Right ventricle myocardium inferior (tissue), 1 donor: ENCODE results near the gene MESD. TPM values are rescaled to one million over a fixed set of nuclear protein-coding genes. Genes with fewer than 3 reads are reported as not detected.

ENCODE experiments used
- ATAC-seq: fragments of 200-7000 bp; cut with Tn5 transposase; one replicate; pipeline ENCODE4 v1.9.1; 2020; ENCODE audit warnings: mild to moderate bottlenecking, moderate library complexity
- DNase-seq: peaks from one replicate; pipeline ENCODE4 v3.0.0; 2021; ENCODE audit errors: missing footprints
- intact Hi-C: fragments of 100-400 bp; cut with DNase I; formaldehyde crosslinking; loops from one replicate; pipeline ENCODE4 v1.11.0; 2022
- total RNA-seq: library from RNA; stranded (reverse); fragmentation: NEBNext Ultra II Directional; extraction: Animal tissue kit (Norgen Biotek cat#: 25700); gene quantifications from one replicate; pipeline ENCODE4 v1.2.1, GENCODE V29; 2021
- donor health status: DM: no; HTN: yes; CAD: no; lungs with severe emphysema.

The MESD gene
- total RNA-seq, 1 donor from 2014 or later, result 14.0 TPM

DNA sequence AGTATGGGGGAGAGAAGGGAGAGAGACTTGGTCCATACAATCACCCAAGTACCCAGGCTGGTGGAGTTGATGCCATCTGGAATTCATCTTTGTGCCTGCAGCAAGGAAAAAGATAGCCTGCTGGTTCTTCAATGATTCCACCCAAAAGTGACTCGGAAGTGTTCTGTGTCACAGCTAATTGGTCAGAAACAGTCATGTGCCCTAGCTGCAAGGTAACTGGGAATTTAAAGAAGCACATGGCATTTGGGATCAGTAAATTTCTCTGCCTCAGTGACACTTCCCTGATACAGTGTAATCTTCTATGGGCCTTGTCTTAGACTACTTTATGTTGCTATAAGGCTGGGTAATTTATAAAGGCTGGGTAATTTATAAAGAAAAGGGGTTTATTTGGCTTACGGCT lies 28.6 kb upstream of the MESD start:
- intact Hi-C loops, result no loop called here
- DNase-seq (no peak), ATAC-seq (no peak)

DNA sequence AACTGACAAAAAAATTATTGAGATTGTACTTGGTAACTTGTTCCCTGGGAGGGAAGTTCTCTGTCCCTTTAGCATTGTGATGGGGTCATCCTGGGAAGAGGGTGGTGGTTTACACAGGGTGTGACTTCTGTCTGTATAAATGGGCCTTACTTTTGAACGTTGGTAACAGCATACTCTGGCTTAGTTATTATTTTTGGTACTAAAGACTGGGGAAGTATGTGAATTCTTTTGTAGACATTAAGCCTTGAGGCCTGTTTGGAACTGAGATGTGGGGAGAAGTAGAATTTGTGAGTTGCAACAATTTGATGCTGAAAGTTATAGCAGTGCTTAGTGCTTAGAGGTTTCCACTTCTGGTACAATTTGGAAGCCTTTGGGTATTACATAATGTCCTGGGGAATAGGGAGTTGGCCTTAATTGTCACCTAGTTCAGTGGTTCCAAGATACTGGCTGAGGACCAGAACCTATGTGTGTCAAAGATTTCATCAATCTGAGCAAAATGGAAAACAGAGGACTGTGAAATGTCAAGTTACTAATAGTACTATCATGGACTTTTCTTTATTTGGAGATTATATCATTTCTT lies 27.0 kb upstream of the MESD start:
- peak; percentile 74 for ATAC-seq
- intact Hi-C loops, result no loop called here

DNA sequence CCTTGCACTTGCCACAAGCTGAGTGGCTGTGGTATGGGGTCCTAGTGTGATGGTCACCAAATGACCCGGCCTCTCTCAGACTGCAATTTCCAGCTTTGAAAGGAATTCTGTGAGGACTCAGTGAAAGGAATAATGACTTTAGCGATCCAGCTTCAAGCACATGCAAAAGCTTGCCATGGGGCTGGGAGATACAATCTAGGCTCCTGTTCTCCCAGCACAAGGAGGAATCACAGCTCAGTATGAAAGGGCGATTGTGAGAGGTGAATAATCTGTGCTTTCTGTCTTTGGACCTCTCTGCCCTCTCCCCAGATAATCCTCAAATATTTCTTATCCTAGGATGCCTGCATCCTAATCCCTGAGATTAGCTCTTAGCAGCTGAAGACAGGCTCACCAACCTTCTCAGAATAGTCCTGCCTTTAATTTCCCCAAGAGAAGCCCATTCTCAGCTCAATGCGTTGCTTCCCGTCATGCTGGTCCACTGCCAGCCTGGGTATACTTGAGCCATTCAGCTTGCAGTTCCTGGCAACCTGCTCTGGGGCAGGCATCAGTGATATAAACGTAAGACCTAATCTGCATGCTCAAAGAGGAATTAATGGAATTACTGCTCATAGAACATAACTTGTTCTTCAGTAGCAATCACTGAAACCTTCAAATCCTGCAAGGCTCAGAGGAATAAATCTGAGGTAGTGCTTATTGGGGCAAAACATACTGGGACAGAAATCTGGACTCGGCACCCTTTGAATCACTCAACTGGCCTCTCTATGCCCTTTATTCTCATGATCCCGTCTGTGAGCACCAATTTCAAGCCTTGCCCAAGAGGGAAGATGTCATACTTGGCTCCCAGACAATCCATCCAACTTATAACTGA lies 26.2 kb upstream of the MESD start:
- DNase-seq (no peak), ATAC-seq (peak; percentile 60)
- intact Hi-C loops, result no loop called here

More for the DNA sequence above, 27.0 kb upstream of the MESD start:
- no peak for DNase-seq

DNA sequence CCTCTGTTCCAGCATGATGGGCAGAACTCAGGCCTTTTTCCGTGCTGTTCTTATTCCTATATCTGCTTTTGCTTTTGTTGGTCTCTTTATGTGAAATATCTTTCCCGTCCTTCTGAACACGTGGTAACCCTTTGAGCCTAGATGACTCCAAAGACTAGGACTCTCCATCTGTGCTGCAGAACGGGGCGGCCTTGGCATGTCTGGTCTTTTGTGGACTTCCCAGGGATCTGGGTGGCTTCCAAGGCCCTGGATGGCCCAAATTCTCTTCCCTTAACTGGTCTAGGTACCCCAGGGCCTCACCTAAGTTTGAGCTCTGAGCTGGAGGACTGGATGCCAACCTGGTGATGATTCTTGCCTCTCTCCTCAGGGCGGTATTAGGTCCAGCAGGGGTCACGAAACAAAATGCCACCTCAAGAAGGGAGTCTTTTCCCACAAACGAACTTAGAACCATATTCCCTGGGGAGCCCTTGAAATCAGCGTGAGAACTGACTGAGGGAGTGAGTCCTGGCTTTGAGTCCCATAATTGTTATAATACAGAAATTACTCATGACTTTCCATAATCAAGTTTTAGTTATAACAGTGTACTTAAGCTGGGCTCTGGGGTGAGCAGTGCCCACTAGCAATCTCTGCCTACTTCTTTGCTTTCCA lies 25.0 kb upstream of the MESD start:
- intact Hi-C loops, result no loop called here
- DNase-seq (no peak), ATAC-seq (no peak)

DNA sequence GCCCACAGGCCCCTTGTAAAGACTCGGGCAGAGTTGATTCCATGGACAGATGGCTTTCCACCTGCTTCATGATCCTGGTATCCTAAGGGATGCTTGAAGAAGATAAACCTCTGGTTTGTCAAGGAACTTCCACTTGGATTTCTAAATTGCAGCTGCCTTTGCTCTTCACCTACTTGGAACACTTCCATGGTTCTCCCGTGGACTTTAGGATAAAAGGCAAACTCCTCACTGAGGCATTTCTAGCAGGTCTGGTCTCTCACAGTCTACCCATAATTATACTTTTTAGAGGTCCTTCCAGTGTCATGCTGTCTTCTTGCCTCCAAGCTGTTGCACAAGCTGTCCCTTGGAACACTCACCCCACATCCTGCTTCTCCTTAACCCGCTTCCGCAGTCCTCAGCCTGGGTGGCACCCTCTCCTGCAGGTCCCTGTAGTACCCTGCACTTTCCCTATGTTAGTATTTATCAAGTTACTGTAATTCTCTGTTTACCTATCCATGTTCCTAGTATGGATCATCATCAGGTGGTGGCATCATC lies 23.8 kb upstream of the MESD start:
- intact Hi-C loops, result no loop called here
- no peak for ATAC-seq
- DNase-seq, result no peak

DNA sequence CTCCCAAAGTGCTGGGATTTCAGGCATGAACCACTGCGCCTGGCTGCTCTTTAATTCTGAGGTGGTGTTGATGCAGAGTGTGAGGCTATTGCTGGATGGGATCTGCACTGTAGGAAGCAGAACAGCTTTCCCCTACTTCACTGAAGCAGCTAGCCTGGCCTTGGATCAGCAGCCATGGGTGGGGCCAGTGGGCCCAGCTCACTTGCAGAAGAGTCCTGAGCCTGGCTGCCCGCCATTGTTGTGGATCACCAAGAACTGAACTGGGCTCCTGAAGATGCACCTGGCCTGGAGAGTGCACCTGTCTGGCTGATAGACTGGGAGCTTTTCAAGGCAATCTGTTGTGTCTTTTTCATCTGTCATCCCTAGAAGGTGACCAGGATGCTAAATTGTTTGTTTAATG lies 23.0 kb upstream of the MESD start:
- ATAC-seq, result no peak
- DNase-seq, result peak; percentile 65
- intact Hi-C loops, result no loop called here

DNA sequence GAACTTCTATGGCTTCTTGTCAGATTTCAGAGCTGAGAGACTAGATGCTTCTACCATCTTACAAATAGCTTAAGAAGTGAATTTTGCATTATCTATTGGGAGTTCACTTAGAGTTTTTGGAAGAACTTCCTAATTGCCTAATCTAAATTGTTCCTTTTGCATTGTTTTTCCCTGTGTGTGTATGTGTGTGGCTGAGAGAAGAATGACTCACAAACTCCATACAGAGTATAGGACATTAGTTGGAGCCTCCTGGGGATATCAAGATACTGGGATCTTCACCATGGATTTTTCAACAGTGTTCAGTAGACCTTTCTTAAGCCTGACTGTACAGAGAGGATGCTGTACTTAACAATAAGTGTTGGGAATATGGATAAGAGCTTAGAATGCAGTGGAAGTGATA lies 22.0 kb upstream of the MESD start:
- intact Hi-C loops, result no loop called here
- ATAC-seq (no peak), DNase-seq (no peak)

DNA sequence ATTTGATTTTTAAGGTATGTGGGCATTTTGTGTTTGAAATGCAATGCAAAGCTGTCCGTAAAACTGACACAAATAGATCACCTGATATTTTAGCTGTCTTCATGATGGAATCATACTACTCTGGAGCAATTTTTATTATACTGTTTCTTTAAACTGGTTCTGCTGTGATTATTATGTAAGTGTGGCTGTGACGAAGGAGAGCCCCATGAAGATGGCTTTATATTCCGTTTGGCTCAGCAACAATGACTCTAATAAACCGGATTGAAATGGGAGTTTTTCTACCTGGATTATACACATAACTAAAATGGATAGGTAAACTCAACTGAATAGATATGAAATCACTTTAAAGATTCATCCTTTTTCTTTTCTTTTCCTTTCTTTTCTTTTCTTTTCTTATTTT lies 20.5 kb upstream of the MESD start:
- DNase-seq (no peak), ATAC-seq (no peak)
- intact Hi-C loops, result no loop called here

DNA sequence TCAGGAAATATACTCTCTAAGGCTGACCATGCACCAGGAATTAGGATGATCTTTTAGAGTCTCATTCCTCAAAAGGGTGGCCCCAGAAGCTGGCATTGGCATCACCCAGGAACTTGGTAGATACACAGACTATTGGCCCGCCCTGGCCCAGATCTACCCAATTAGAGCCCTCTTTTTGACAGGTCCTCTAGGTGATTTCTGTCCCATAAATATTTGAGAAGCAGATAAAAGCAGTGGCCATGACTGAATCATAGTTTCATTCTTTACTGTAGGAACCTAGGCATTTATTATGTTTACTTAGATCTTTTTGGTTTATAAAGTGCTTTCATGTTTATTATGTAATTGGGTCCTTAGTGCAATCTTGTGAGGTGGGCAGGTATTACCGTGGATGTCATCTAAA lies 18.7 kb upstream of the MESD start:
- DNase-seq, result no peak
- ATAC-seq, result no peak
- intact Hi-C loops, result no loop called here

DNA sequence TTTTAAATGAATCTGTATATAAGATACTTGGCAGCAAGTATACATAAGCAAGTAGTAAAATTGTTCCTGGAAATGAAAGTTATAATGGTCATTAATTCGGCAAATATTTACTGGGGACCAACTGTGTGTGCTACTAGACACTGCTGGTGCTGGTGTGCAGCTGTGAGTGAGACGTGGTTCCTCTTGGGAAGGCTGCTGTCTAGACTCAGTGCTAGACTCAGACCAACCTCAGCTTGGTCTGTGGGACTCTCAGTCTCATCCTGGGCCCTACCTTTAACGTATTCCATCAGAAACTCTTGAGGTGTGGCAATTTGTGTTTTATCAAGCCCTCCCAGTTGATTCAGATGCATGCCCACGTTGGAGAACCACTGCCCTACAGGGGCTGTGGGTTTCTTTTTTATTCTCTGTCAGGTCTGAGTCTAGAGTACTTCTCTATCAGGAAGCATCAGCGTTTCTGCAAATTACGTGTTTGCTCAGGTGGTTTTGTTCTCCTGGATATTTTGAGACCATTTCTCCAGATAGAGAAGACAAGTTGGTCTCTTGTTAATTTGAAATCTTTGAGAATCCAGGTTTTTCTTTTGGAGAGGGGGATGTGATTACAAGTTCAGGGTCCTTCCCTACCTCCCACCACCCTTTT lies 17.9 kb upstream of the MESD start:
- ATAC-seq, result peak; percentile 27
- intact Hi-C loops, result no loop called here
- no peak for DNase-seq

DNA sequence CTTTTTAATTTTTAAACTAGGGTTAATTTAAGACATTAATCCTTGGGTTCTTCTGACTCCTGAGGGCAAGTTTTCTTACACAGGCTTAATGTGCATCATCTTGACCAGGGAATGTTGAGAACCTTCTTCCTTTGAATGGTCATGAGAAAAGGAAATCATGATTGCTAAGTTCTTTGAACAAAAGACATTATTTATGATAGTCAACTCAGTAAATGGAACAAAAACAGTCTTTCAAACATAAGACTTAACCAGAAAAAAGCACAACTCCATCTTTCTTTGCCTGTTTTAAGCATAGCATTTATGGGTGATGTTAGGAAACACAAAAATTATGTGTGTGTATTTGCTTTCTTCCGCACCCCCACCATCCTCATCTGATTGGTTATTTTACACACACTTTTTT lies 16.5 kb upstream of the MESD start:
- DNase-seq (no peak), ATAC-seq (no peak)
- intact Hi-C loops, result no loop called here

DNA sequence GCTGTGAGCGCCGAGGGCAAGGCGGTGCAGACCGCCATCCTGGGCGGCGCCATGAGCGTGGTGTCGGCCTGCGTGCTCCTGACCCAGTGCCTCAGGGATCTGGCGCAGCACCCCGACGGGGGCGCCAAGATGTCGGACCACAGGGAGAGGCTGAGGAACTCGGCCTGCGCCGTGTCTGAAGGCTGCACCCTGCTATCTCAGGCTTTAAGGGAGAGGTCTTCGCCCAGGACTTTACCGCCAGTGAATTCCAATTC lies 13.4 kb upstream of the MESD start:
- DNase-seq (no peak), ATAC-seq (no peak)
- intact Hi-C loops, result no loop called here

DNA sequence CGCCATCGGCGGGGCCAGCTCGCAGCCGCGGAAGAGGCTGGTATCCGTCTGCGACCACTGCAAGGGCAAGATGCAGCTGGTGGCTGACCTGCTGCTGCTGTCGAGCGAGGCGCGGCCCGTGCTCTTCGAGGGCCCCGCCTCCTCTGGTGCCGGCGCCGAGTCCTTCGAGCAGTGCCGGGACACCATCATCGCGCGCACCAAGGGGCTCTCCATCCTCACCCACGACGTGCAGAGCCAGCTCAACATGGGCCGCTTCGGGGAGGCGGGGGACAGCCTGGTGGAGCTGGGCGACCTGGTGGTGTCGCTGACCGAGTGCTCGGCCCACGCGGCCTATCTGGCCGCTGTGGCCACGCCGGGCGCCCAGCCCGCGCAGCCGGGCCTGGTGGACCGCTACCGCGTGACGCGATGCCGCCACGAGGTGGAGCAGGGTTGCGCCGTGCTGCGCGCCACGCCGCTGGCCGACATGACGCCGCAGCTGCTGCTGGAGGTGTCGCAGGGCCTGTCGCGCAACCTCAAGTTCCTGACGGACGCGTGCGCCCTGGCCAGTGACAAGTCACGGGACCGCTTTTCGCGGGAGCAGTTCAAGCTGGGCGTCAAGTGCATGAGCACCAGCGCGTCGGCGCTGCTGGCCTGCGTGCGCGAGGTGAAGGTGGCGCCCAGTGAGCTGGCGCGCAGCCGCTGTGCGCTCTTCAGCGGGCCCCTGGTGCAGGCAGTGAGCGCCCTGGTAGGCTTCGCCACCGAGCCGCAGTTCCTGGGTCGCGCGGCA lies 12.9 kb upstream of the MESD start:
- ATAC-seq (peak; percentile 9), DNase-seq (no peak)
- intact Hi-C loops, result no loop called here

DNA sequence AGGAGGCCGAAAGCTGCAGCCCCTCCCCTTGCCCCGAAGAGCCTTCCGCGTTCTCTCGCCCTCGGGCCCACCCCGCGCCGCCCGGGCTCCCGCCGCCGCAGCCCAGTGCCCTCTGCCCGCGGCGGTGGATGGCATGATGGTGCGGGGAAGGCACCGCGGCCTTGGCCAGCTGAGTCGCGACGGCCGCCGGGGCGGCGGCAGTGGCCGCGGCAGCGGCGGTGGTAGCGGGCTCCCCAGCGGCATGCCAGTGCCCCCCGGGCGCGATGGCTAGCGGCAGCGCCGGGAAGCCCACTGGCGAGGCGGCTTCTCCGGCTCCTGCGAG lies 12.4 kb upstream of the MESD start:
- peak; percentile 9 for ATAC-seq

DNA sequence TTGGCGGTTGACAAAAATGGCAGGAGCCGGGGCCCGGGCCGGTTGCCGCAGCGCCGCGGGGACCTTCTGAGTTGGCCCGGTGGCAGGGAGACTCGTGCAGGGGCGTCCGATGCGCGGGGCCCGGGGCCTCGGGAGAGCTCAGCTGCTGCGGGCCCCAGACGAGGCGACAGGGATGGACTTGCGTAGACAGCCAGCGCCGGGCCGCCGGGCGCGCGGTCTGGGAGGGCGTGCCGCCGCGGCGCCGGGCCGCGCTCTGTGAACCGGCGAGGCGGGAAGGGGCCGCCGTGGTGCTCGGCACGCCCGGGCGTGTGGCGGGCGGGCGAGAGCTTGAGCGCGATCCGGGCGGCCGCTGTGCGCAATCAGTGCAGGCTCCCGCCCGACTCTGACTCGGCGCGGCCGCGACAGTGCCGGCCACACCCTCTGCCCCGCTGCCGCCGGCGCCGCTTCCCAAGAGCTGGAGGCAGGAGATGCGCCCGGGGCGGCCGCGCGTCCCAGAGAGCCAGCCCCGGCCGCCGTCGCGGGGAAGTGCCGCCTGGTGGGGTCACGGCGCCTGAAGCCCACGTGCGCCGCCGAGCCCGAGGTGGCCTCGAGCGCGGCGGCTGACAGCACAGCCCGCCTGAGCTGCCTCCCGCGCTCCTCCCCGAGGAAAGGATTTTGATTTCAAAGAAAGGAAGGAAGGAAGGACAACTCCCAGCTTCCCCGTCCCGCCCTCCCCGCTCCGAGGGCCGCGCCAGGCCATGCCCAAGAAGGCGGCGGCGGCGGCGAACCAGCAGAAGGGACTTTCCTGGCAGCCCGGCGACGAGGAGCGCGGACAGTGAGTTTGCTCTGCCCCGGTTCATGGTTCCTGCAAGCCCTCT lies 11.8 kb upstream of the MESD start:
- intact Hi-C loops, result no loop called here
- peak; percentile 85 for DNase-seq
- ATAC-seq, result peak; percentile 55

More for the DNA sequence above, 12.4 kb upstream of the MESD start:
- intact Hi-C loops, result no loop called here
- DNase-seq, result no peak

DNA sequence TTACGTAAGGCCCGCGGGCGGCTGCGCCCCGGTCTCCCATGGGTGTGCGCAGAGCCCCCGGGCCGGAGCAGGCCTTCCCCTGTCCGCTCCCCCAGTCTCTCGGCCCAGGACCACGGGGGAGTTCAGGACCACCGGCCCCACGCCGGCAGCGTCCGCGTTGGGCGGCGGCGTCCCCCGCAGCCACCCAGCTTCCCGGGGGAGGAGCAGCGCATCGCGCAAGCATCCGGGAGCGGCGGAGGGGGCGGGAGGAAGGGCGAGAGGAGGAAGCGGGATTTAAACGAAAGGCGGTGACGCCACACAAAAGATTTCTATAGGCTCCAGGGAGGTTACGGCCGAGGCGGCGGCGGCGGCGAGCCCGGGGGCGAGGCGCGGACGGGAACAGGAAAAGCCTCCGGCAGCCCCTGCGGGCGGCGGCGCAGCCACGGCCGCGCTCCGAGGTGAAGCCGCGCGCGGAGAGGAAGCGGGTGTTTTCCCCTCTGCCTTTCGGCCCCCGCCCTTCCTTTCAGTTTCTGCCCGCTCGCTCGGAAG lies 11.1 kb upstream of the MESD start, which contains the start of gene TLNRD1:
Gene TLNRD1 (plus strand): TSS at position 300 of the 528 bp plus-strand sequence. CDS start 1,349 bp downstream, outside the sequence.
- ATAC-seq (peak; percentile 81), DNase-seq (peak; percentile 95)
- intact Hi-C loops, result loop anchor here (1.0 kb wide), 1 partner anchor 98 kb away; no protein-coding TSS in a partner anchor

DNA sequence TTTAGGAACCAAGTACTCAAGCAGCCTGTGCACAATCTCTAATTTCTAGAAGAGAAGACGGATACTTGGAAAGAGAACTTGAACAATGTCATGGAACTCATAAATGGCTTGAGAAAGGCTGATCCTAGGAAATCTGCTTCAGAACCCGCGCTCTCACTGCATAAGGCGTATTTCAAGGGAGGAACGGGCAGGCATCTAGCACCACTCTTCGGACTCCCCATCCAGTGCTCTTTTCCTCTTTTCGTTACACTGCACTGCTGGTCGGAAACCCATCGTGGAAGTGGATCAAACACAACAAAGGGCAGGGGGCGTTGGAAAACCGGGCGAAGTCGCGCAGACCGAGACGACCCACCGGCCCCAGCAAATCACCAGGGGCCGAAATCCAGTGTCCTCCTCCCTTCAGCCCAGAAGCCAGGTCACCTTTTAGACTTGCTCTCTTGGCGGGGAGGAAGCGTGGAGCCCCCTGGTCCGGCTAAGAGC lies 10.6 kb upstream of the MESD start:
- ATAC-seq (peak; percentile 6), DNase-seq (no peak)
- intact Hi-C loops, result loop anchor here (1.0 kb wide), 1 partner anchor 98 kb away; no protein-coding TSS in a partner anchor
